SIG-M5 treated with dmso at 0.1 percent for 504 hours (cell line): Measurements from ENCODE around the gene SGSM2.

Source experiments
- DNase-seq: peaks from one replicate; lab custom pipeline; 2025; ENCODE audit not compliant: unreplicated experiment; lab: John Stamatoyannopoulos, UW

SGSM2 gene

DNA sequence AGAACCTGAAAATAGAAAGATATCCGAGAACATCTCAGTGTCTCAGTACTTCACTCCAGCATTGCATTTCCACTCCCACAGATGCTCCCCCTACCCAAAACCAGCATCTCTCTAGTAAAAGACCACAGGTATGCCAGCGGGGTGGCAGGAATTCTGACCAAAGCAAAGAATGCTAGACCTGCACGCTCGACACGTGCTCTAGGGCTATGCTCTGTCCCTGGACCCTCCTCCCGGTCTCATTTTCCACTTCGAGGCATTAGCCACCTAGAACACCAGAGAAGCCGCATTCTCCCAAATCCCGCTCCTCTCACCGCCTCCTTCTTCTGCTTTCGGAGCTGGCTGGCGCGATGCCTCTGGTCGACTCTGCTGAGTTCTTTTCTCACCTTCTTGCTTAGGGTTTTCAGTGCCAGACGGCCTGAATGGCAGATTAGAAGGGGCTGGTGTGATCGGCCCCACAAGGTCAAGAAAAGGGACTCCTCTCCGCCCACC is 1.5 kb upstream of the SGSM2 start:
- no peak for DNase-seq

DNA sequence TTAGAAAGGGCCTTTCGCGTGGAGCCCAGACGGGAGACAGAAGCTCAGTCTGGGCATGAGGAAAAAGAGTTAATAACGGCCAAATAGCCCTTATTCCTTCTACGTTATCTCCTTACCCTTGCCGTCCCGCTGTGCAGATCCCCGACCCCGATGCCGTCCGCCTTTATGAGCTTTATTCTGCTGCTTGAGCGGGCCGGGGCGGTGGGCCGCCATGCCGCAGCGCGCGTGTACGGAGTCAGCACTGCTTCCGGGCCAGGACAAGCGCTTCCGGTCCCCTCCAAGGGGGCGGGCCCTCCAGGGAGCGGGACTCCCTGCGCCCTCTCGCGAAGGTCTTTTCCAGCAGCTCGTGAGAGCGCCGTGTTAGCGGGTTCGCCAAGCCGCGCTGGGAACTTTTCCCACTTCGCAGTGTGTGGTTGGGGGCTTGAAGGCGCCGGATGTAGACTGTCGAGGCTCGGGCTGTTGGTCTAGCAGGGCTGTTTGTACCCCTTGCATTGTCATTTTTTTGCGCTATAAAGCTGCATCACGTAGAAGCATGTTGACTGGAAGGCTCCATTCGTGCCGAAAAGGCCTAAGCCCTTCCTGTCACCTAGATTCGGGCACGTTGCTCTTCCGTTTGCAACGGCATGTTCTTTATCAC is 968 bp upstream of the SGSM2 start, which contains the start of gene TSR1:
TSS of gene TSR1 (minus strand) at position 243 of the 637 bp plus-strand sequence. CDS start at position 213, 30 bp downstream.
- peak; percentile 82 for DNase-seq

DNA sequence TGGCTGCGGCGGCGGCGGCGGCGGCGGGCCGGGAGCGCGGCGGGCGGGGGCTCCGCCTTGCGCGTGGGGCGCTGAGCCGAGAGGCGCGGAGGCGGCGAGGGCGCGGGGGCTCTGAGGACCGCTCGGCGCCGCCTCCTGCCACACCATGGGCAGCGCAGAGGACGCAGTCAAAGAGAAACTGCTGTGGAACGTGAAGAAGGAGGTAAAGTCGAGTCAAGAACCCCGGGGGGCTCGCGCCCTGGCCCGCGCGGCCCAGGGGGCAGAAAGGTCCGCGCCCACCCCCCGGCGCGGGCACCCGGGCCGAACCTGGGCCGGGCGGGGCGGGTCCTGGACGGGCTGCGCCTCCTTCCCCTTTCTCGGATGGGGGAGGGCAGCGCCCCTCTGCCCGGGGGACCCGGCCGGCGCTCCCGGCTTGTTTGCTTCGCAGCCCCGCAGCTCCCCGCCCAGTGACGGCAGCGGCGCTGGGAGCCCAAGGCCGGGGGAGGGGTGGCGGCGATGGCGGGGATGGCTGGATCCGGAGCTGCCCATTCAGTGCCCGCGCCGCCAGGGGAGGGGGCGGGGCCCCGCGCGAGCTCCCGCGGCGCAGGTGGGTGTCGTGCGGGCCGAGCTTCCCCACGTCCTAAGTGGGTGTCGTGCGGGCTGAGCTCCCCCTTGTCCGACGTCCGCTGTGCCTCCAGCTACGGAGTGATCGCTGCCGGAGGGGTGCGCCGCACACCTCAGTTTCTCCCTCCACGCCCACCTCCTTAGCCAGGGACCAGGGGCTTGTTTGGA is 428 bp downstream of the SGSM2 start:
- DNase-seq: peak; percentile 35

DNA sequence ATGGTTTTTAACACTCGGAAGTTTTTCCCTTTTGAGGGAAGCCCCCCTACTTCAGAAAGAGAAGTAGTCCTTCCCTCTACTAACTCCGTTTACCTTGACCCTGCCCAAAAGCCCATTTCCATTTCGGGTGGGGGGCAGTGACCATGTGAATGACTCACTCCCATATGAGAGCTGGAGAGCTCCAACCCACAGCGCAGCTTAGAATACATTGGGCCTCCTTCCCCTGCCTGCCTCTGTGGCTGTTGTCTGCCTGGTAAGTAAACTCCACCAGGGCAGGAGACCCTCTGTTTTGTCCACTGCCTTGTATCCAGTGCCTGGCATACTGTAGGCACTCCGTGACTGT is 985 bp downstream of the SGSM2 start:
- no peak for DNase-seq

DNA sequence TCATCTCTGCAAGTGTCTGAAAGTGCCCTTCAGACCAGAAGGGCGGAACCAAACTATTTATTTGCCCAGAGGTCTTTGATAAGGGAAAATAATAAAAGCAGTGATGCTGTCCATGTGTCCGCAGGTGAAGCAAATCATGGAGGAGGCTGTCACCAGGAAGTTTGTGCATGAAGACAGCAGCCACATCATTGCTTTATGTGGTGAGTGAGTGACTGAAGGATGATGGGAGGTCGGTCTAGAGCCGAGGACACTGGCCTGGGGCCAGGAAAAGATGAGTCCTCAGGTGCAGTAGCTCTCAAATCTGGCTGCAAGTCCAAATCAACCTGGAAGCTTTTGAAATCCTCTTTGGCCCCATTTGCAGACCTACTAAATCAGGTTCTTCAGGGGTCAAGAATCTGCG is 6.1 kb downstream of the SGSM2 start:
- DNase-seq: no peak

DNA sequence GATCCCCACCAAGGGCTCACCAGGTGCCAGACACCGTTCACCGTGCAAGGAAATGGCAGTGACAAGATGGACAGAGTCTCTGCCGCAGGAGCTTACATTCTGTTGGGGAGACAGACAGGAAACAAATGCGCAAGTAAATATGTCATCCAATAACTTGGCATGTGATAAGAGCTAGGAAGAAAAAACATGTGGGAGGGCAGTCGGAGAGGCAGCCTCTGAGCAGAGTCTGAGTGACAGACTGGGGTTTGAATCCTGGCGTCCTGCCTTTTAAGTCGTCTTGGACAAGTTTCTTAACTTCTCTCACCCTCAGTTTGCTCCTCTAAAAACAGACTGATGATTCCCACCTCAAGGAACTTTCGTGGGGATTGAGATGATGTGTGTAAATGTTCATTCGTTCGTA is 7.2 kb downstream of the SGSM2 start:
- DNase-seq: no peak

DNA sequence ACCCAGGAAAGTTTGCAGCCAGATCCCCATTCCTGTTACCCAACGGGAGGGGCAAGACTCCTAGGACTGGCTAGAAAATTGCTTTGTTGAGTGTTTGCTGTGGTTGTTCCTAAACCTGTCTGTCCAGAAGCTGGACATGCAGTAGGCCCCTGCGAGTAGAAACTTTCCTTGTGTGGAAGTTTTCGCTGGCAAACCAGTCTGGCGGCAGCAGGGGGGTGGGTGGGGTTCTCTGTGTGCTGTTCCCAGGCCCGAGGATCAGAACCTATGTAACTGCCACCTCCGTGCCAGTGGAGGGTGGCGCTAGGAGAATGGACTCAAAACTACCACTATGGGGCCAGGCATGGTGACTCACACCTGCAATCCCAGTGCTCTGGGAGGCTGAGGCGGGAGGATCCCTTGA is 9.2 kb downstream of the SGSM2 start:
- DNase-seq: peak; percentile 38

DNA sequence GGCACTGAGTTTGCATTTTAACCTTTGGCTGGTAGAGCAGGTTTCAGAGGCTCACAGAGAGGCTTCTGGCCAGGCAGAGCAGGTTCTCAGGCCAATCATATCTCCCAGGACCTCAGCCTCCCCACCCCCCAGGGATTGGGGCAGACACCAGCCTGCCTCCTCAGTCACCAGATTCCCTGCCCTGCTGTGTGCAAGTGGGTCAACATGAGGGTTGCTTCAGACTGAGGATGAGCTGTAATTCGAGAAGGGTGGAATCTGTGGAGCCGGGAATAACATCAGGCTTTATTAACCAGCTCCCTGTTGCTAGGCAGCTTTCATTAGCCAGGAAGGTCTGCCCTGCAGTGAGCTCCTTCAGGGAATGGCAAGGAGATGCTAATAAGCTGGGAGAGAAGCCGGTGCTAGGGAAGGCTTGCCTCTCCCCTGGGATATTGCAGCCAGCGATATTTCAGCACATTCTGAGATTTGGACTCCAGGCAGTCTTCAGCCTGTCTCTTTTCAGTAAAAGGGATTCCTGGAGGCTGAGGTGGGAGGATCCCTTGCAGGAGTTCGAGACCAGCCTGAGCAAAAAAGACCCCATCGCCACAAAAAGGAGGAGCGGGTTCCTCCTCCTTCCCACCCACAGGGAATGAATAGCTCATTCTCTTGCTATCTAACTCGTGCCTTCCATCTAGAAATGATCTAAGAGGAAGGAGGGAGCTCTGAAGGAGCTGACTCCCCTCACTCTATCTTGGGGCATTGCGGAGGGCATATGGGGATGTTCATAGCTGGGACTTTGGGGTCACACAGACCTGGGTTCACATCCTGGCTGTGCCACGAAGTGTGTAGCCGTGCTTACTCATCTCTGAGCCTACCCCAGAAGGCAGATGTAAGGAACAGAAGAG is 10.7 kb downstream of the SGSM2 start:
- peak; percentile 59 for DNase-seq

DNA sequence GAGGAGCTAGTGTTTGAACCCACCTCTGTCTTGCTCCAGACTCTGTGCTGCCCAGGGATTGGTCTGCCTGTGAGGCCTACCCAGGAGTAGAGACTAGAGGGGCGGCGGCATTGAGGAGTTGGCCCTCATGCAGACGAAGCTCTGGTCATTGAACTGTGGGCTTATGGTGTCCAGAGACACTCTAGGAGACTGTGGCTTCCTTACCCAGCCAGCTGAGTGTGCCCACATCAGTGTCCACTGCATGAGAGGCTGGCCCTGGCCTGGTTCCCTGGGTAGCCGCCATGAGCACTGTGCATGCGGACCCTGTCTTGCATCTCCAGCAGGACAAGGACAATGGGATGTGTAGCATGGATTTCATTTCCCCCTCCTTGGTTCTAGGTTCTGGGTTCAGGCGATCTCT is 14.0 kb downstream of the SGSM2 start:
- DNase-seq: no peak

DNA sequence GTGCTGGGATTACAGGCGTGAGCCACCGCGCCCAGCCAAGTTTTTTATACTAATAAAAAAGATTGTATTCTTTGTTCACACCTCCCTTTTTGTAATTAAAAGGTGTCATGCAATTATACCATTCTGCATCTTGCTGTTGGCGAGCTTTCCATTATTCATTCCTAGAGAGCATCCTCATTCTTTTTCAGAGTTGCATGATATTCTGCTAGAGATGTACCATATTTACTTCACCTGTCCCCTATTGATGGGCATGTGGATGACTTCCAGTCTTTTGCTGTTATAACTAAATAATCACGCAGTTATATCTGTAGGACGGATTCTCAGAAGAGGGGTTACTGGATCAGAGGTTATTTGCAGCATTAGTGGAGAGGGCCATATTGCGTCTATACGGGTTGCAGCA is 17.0 kb downstream of the SGSM2 start:
- no peak for DNase-seq

DNA sequence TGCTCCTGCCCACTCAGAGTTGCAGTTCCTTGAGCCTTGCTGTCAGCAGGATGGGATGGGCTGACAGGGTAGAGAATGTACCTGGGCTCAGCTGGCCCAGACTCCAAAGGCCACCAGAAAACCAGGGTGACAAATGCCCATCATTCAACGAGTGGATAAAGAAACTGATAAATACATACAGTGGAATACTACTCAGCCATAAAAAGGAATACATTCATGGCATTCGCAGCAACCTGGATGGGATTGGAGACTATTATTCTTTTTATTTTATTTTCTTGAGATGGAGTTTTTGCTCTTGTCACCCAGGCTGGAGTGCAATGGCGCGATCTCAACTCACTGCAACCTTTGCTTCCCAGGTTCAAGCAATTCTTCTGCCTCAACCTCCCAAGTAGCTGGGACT is 19.9 kb downstream of the SGSM2 start:
- no peak for DNase-seq

DNA sequence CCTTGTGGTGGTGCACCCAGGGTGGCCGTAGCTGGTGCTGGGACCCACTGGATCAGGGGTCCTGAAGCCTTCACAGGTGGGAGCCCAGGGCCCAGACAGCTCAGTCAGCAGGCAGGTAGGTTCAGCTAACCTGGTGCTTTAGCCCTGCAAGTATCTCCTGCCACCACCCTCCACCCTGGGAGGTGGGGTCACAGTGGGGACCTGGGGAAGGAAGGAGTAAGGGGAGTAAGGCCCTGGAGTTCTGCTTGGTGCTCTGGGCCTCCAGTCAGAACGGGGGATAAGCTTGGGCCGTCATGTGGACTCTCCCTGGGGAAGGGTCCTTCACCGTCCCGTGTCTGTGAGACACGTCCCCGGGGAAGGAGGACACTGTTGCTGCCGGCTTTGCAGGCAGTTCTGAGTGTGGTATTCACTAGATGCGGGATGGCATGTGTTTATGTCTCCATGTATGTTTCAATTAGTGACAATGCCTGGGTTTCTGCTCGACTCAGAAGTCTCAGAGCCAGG is 20.7 kb downstream of the SGSM2 start:
- DNase-seq: no peak

DNA sequence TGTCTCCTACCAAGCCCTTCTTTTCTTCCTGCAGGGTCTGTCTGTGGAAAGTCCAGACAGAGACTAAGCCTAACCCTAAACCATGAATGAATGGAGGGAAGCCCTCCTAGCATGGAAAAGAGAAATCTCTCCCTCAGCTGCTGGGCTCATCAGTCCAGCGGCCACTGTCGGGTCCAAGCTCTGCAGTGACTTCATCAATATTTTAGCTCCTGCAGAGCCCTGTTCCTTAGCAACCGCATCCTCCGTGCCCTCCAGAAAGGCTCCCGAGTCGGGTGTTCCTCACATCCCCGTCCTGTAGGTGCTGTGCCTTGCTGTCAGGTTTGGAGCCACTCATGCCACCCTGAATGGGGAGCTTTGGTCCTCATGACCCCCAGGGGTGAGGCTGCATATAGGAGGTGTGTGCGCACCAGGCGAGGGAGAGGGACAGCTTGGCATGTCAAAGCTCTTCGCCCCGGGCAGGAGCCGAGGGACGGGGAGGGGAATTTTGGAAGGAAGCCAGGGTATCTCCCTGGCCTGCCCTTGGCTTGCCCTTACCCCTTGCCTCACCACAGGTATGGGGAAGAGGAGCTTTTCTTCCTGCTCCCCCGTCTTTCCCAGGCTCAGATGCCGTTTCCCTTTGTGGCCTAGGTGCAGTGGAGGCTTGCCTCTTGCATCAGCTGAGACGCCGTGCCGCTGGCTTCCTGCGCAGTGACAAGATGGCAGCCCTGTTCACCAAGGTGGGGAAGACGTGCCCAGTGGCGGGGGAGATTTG is 23.9 kb downstream of the SGSM2 start:
- no peak for DNase-seq

DNA sequence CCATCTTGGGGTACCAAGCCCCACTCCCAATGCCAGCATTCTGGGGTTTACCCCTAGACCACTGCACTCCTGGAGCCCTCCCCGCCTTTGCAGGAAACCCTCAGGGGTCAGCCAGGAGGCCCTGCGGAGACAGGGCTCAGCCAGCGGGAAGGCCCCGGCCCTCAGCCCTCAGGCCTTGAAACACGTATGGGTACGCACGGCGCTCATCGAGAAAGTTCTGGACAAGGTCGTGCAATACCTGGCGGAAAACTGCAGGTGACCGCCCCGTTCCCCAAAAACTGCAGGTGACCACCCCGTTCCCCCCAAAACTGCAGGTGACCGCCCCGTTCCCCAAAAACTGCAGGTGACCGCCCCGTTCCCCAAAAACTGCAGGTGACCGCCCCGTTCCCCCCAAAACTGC is 24.7 kb downstream of the SGSM2 start:
- no peak for DNase-seq

DNA sequence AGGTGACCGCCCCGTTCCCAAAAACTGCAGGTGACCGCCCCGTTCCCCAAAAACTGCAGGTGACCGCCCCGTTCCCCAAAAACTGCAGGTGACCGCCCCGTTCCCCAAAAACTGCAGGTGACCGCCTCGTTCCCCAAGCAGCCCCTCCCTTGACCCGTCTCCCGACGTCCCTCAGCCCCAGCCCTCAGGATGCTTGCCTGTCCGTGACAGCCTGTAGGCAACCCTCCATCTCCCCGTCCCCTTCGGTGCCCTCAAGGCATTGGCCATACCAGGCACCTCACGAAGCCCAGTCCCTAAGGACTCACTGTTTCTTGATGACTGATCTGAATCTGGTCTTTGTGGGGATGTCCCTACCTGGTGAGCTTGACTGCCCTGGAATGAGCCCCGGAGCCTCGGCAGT is 25.1 kb downstream of the SGSM2 start:
- DNase-seq: no peak

DNA sequence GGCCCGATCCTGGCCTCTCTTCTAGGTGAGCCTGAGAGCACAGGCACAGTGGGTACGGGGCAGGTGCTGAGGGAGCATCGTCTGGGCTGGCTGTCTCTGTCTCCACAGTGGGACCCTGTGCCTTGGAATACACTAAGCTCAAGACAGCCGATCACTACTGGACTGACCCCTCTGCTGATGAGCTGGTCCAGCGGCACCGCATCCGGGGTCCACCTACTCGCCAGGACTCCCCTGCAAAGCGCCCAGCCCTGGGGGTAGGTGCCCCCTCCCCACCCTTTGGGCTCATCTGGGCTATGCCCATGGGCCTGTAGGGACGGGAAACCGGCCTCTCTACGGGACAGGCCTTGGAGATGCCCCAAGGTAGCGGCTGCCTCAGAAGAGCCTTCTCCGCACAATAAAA is 25.6 kb downstream of the SGSM2 start:
- DNase-seq: no peak

DNA sequence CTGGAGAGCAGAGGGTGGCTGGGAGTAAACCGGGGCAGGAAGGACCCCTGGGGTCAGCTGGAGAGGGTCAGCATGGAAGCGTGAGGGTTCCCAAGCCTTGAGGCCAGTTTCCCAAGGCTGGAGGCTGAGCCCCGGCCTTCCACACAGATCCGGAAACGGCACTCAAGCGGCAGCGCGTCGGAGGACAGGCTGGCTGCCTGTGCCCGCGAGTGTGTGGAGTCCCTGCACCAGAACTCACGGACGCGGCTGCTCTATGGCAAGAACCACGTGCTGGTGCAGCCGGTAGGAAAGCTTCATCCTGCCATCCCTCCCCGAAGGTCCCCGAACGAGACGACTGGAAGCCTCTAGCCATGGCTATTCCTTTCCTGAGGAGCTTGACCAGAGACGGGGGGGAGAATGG is 26.0 kb downstream of the SGSM2 start:
- no peak for DNase-seq

DNA sequence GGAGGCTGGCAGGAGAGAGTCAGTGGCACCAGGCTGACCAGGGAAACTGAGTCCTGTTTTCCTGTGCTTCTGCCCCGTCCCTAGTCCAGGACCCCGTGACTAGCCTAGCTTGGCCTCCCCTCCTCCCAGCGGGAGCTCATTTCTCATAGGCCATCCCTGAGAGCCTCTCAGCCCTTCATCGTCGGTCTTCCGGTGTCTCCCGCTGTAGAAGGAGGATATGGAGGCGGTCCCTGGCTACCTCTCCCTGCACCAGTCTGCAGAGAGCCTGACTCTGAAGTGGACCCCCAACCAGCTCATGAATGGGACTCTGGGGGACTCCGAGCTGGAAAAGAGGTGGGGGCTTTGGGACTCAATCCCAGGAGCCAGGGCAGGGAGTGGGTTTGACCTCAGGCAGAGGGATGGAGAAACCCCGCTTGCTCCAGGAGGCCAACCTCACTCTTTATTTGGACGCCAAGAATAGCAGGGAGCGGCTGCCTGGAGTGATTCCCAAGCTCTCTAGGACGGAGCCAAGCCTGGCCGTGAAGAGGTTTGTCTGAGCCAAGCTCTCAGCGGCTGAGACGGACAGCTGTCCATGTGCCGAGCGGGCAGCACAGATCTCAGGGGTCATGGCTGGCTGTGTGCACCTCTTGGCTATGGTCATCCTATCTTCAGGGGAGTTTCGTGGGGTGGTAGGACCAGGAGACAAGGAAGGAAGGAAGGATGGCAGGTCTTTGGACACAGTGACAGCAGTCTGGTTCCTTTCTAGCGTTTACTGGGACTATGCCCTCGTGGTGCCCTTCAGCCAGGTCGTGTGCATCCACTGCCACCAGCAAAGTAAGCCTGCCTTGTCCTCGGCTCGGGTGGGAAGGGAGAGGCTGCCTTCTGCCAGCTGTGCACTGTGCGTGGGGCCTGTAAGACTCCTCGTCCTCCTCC is 26.8 kb downstream of the SGSM2 start:
- DNase-seq: no peak

DNA sequence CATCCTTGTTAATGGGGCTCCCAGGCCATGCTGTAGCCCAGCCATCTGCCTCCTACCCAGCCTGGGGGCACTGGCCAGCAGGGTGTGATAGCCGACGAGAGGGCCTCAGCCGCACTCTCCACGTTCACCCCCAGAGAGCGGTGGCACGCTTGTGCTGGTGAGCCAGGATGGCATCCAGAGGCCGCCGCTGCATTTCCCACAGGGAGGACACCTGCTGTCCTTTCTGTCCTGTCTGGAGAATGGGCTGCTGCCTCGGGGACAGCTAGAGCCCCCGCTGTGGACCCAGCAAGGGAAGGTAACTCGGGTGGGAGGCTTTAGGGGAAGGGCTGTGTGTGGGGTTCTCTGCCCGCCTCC is 27.4 kb downstream of the SGSM2 start:
- no peak for DNase-seq

DNA sequence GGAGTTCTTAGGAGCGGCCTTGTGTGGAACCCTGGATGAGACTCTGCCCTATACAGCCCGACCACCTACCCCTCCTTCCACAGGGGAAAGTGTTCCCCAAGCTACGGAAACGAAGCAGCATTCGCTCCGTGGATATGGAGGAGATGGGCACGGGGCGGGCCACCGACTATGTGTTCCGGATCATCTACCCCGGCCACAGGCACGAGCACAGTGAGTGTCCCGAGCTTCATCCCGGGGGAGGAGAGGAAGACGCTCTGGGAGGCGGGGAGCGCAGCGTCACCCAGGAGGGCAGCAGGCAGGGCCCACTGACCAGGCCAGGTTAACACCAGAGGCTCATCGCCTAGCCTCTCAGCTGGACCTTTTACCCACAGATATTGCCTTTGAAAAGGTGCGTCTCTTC is 27.8 kb downstream of the SGSM2 start:
- DNase-seq: no peak
